Midbrain (tissue), 1 donor: Measurements from ENCODE around the gene SIGLEC1.
A peak's percentile ranks its signal among the peaks of the same experiment; 100 is the strongest.

Experiments used
- DNase-seq: peaks from one replicate; lab custom pipeline; 2025; lab: John Stamatoyannopoulos, UW

The SIGLEC1 gene

DNA sequence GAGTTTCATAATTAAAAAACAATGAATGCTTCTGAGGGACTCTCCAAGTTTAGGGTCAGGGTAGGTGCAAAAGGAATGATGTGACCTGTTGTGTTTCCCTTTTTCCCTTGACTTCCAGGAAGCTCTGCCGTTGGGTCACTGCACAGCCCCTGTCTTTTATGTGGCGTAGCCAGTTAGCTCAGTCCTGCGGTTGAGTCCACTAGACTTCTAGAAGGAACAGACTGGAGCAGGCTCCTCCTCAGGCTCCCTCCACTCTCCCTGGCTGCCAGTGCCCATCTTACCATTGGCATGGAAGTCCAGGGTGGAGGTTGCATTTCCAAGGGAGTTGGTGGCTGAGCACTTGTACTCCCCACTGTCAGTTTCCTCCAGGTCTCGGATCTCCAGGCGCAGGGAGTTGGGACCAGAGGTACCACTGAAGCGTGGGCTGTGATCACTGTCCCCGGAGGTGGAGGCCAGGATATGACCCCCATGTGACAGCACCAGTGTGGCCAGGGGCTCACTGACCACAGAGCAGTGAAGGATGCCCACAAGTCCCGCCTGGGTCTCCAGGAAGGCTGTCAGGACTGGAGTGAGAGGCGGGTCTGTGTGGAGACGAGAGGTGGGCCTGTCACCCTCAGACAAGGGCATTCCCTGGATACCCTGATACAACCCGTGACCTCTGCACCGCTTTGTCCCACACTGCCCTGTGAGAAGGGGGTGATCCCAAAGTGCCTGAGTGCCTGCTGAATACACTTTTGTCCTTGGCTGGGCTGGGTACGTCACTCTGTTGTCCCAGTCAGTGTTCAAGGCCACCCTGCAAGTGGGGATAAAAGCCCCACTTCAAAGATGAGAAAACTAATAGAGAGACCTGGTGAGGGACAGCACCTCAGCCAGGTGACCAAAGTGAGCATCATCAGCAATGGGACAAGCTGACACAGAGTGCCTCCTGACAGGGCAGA lies 11.1 kb downstream of the SIGLEC1 start:
- no peak for DNase-seq

- DNase-seq: no peak
Observed at GRCh38 chr20:3699037-3699436, 13.4 kb downstream of the SIGLEC1 start.

GRCh38 chr20:3698591-3699001 lies 13.8 kb downstream of the SIGLEC1 start:
- DNase-seq: no peak

DNA sequence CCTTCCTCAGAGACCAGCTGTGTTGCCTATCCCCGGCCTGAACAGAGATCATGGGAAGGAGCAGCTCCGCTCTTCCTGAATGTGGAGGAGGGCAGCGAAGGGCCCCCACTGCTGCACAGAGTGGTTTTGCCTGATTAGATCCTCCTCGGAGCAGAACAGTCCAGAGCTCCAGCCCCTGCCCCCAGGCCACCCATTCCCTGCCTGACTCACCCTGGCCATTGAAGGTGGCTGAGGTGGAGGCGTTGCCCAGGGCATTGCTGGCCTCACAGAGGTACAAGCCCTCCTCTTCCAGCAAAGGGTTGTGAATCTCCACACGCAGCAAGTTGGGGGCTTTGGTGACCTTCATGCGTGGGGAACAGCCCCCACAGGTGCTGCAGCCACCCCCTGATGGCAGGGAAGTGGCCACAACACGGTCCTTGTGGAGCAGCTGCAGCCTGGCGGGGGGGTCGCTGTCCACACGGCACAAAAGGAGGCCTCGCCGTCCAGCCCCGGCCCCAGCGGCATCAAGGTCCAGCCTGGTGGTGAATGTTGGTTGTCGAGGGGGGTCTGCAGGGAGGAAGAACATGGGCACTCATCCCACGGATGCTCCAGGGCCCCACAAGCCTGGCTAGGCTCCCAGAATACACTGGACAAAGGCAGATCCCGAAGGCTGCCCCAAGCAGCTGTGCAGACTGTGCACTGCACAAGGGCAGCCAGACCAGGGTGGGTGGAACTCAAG lies 14.7 kb downstream of the SIGLEC1 start:
- no peak for DNase-seq

- no peak for DNase-seq
Observed at GRCh38 chr20:3696745-3697587, 15.4 kb downstream of the SIGLEC1 start.

GRCh38 chr20:3696200-3696599 lies 16.2 kb downstream of the SIGLEC1 start:
- DNase-seq: no peak

DNA sequence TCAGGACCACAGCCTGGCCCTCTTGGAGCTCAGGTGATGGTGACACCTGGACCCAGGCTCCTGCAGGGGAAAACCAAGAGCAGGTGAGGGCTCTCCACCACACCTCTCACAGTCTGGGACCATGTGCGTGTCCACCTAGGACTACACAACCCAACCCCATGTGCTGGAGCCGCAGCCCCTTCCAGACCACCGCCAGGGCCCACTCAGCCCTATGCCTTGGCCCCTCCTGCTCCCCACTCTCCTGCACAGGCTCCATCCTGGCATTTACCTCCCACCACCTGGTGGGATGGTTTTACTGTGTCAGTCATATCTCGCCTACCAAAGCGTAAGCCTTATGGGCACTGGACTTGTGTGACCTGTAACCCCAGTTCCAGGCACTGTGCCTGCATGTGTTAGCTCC lies 17.5 kb downstream of the SIGLEC1 start:
- DNase-seq: no peak

- no peak for DNase-seq
Observed at GRCh38 chr20:3693376-3693775, 19.0 kb downstream of the SIGLEC1 start.

- no peak for DNase-seq
Observed at GRCh38 chr20:3692706-3693294, 19.6 kb downstream of the SIGLEC1 start.

DNA sequence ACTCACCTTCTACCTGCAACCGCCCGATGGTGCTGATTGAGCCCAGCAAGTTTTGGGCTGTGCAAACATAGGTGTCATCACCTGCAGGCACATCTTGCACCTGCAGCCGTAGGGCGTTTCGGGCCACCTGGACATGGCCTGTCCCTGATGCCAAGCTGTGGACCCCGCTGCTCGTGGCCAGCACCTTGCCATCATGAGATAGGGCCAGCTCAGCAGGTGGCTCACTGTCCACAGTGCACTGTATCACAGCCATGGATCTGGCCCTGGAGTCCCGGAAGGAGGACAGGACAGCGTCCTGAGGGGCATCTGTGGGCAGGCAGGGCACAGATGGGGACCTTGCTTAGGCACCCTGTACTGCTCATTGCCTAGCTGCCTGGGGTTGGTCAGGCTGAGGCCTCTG lies 20.5 kb downstream of the SIGLEC1 start:
- no peak for DNase-seq

DNA sequence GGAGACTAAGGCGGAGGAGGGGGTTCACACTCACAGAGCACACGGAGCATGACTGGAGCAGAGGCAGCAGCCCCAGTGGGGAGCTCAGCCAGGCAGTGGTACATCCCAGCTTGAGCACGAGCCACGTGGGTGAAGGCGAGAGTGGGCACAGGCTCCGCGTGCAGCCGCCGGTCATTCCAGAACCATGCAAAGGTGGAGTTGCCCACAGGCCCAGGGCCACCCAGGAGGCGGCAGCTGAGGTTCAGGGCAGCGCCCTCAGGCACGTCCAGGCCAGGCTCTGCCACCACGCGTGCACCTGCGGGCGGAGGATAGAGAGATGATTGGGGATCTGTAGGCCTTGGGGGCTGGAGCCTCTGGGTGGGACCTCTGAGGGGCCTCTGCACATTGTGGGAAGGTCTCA lies 21.1 kb downstream of the SIGLEC1 start:
- DNase-seq: no peak

DNA sequence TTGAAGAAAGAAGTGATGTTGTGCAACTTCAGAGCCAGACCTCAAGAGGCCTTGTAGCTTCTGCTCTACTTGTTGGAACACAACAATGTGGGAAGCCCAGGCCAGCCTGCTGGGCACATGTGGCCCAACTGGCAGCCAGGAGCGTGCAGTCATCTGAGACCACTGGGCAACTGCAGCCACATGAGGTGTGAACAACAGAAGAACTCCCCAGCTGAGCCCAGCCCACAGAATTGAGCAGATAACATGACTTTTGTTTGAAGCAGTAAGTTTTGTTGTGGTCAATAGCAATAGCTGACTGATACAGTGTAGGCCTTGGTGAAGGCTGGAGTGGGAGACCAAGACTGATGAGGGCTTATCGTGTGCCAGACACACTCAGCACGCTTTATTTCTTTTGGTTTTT lies 22.0 kb downstream of the SIGLEC1 start:
- DNase-seq: no peak

GRCh38 chr20:3689978-3690377 lies 22.4 kb downstream of the SIGLEC1 start:
- DNase-seq: no peak

GRCh38 chr20:3687655-3688054 lies 24.7 kb downstream of the SIGLEC1 start:
- DNase-seq: peak; percentile 30

DNA sequence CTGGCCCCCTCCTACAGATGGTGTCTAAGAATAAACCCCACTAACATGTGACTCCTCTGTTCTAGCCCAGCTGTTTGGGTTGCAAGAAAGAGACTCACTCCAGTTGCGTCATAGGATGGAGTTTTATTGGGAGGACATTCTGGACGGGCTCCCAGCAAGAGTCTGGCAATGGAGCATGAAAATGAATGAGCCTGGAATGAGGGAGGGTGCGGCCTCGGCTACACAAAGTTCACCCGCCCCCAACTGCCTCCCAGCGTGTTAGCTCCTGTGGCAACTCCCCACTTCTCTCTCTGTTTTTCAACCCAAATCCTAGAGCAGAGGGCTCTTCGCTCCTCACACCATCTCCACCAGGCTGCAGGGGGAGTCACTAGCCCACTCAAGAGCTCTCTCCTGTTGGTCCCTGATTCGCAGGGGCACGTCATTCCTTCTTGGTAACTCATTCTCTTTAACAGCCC lies 25.5 kb downstream of the SIGLEC1 start:
- DNase-seq: peak; percentile 73

DNA sequence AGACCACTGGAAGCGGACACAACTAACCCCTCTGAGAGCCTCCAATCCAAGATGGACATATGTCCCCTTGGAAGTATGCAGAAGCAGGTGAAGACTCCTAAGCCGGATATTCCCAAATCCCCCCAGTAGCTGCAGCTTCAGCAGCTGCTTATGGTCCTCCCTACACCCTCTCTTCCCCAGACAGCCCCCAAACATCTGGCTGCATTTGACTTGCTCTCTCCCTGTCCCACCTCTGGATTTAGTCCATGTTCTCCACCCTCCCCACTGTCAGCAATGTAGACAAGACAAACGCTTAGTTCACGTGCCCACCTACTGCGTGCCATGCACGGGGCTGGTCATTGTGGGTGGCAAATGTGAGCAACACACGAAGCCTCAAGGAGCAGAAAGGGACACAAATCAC lies 26.0 kb downstream of the SIGLEC1 start:
- DNase-seq: no peak

GRCh38 chr20:3685341-3685740 lies 27.1 kb downstream of the SIGLEC1 start:
- DNase-seq: no peak

GRCh38 chr20:3681931-3682781 lies 30.2 kb downstream of the SIGLEC1 start, which contains the start of gene ADAM33:
Gene ADAM33 (minus strand): TSS chr20:3682010. CDS start chr20:3682004, 6 bp downstream.
- DNase-seq: no peak

GRCh38 chr20:3681352-3681930 lies 31.0 kb downstream of the SIGLEC1 start:
- DNase-seq: no peak

GRCh38 chr20:3680701-3681351 lies 31.6 kb downstream of the SIGLEC1 start:
- no peak for DNase-seq
